ENCODE measurements around the gene TTYH1.

The TTYH1 gene

DNA sequence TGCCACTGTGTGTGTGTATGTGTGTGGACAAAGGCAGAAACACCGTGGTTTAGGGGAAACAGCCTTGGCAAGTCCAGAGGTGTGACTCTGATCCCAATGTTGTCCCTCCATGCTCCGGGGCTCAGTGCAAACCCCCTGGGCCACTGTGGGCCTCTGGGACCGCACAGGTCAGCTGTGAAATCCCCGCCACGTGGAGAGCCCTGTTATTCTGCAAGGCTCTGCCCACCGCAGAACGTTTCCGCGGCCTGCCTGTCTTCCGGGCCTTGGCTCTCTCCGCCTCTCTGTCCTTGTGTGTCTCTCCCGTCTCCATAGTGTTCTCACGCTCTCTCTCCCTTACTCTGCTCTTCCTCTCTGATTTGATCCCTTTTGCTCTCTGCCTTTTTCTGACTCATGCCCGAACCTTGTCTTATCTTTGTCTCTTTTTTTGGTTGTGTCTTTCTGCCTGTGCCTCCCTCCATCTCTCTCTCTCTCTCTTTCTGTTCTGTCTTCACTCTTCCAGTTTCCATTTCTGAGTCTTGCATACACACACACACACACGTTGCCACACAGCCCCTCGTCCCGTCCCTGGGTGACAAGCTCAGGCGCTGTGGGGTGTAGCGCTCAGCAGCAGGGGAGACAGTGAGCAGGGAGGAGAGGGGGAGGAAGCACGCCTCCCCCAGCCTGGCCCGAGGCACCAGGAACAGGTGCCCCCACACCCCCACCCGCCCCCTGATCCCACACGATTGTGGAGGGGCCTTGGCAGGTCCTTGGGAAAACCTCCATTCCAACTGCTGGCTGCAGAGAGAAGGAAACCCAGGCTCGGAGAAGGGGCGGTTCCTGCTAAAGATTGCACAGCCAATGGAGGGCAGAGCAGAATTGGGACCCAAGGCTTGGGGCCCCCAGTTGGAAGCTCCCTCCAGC is 3.0 kb downstream of the TTYH1 start:
- Histone ChIP-seq H3K27ac (replicated peaks) (no peak overlapping the region), H3K27me3 (ENCODE audit: insufficient read depth, poor library complexity, severe bottlenecking) (peaks cover 39% of the 10 kb centered on the region), H3K4me3 (replicated peaks; ENCODE audit: insufficient read depth, low read length) (no peak overlapping the region)
- peak; percentile 46; the same call in 1 of the 2 replicates for TF ChIP-seq POLR2AphosphoS5 (IDR thresholded peaks at IDR 0.05; ENCODE audit: low read depth)
- TF ChIP-seq SPI1 (IDR thresholded peaks at IDR 0.05; ENCODE audit: borderline replicate concordance, low read depth): no peak
- TF ChIP-seq, protein P1, sequence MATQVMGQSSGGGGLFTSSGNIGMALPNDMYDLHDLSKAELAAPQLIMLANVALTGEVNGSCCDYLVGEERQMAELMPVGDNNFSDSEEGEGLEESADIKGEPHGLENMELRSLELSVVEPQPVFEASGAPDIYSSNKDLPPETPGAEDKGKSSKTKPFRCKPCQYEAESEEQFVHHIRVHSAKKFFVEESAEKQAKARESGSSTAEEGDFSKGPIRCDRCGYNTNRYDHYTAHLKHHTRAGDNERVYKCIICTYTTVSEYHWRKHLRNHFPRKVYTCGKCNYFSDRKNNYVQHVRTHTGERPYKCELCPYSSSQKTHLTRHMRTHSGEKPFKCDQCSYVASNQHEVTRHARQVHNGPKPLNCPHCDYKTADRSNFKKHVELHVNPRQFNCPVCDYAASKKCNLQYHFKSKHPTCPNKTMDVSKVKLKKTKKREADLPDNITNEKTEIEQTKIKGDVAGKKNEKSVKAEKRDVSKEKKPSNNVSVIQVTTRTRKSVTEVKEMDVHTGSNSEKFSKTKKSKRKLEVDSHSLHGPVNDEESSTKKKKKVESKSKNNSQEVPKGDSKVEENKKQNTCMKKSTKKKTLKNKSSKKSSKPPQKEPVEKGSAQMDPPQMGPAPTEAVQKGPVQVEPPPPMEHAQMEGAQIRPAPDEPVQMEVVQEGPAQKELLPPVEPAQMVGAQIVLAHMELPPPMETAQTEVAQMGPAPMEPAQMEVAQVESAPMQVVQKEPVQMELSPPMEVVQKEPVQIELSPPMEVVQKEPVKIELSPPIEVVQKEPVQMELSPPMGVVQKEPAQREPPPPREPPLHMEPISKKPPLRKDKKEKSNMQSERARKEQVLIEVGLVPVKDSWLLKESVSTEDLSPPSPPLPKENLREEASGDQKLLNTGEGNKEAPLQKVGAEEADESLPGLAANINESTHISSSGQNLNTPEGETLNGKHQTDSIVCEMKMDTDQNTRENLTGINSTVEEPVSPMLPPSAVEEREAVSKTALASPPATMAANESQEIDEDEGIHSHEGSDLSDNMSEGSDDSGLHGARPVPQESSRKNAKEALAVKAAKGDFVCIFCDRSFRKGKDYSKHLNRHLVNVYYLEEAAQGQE (IDR thresholded peaks at IDR 0.05; ENCODE audit: insufficient replicate concordance, low read depth): no peak
- TF ChIP-seq, protein P2, sequence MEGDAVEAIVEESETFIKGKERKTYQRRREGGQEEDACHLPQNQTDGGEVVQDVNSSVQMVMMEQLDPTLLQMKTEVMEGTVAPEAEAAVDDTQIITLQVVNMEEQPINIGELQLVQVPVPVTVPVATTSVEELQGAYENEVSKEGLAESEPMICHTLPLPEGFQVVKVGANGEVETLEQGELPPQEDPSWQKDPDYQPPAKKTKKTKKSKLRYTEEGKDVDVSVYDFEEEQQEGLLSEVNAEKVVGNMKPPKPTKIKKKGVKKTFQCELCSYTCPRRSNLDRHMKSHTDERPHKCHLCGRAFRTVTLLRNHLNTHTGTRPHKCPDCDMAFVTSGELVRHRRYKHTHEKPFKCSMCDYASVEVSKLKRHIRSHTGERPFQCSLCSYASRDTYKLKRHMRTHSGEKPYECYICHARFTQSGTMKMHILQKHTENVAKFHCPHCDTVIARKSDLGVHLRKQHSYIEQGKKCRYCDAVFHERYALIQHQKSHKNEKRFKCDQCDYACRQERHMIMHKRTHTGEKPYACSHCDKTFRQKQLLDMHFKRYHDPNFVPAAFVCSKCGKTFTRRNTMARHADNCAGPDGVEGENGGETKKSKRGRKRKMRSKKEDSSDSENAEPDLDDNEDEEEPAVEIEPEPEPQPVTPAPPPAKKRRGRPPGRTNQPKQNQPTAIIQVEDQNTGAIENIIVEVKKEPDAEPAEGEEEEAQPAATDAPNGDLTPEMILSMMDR (IDR thresholded peaks at IDR 0.05; ENCODE audit: insufficient read depth, low read length): no peak
- TF ChIP-seq GABPA (IDR thresholded peaks at IDR 0.05; ENCODE audit: low read depth): no peak
- peak; percentile 57 to 74 for DNase-seq (ENCODE audit: low read depth in 1 of 2, low spot score in 1 of 2)

DNA sequence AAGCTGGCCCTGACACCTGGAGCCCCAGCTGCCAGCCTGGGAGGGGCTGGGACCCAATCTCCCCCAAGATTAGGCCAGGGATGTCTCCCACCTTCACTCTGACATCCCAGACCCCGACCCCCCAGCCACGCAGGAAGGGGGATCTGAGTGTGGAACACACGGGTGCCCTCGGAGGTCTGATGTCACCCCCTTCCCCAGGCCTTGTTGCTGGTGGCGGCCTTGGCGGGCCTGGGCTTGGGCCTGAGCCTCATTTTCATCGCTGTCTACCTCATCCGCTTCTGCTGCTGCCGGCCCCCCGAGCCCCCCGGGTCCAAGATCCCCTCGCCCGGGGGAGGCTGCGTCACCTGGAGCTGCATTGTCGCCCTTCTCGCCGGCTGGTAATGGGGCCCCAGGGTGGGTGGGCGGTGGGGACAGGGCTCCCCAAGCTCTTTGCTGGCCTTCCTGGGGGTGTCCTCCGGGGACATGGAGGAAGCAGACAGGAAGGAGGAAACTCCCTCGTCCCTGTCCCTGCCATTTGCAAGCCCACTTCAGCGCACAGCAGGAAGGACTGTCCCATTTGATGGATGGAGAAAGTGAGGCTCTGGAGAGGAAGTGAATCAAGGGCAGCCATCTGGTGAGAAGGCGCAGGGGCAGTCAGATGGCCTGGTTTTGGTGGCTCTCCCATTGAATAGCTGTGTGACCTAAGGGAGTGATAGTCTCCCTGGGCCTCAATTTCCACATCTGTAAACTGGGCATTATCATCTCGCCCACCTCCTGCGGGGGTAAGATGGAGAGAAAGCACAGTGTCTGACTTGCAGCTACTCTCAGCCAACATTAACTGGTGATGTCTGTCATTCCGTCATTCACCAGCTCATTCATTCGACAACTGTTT is 3.9 kb downstream of the TTYH1 start:
- TF ChIP-seq, protein P2 (IDR thresholded peaks at IDR 0.05; ENCODE audit: insufficient read depth, low read length): no peak
- TF ChIP-seq POLR2AphosphoS5 (IDR thresholded peaks at IDR 0.05; ENCODE audit: low read depth): no peak
- TF ChIP-seq, protein P1 (IDR thresholded peaks at IDR 0.05; ENCODE audit: insufficient replicate concordance, low read depth): no peak
- 0 out of 2 replicates have a peak, but pooled peaks have one; percentile 7 for TF ChIP-seq SPI1 (IDR thresholded peaks at IDR 0.05; ENCODE audit: borderline replicate concordance, low read depth)
- TF ChIP-seq GABPA (IDR thresholded peaks at IDR 0.05; ENCODE audit: low read depth): no peak
- peaks cover 42% of the 10 kb centered on the region for H3K27me3 ChIP-seq (ENCODE audit: insufficient read depth, poor library complexity, severe bottlenecking)
- no peak overlapping the region for H3K27ac ChIP-seq (replicated peaks)
- no peak overlapping the region for H3K4me3 ChIP-seq (replicated peaks; ENCODE audit: insufficient read depth, low read length)
- DNase-seq (ENCODE audit: low read depth in 1 of 2, low spot score in 1 of 2): no peak

DNA sequence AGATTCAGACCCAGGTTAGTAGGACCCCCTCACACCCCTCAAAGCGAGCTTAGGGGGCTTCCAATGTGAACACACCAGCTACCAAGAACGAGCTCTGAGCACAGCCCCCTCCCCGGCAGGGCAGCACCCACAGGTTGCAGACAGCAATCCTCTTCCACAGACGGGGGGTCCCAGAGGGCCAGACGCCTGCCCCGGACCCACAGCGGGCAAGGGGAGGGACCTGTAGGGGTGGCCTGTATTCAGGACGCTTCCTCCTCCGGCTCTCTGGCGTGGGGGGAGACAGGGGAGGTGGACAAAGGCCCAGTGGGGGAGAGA is 4.8 kb downstream of the TTYH1 start:
- DNase-seq (ENCODE audit: low read depth in 1 of 2, low spot score in 1 of 2): no peak
- no peak overlapping the region for H3K4me3 ChIP-seq (replicated peaks; ENCODE audit: insufficient read depth, low read length)
- TF ChIP-seq, protein P2 (IDR thresholded peaks at IDR 0.05; ENCODE audit: insufficient read depth, low read length): no peak
- TF ChIP-seq SPI1 (IDR thresholded peaks at IDR 0.05; ENCODE audit: borderline replicate concordance, low read depth) (no peak), GABPA (IDR thresholded peaks at IDR 0.05; ENCODE audit: low read depth) (no peak), POLR2AphosphoS5 (IDR thresholded peaks at IDR 0.05; ENCODE audit: low read depth) (no peak)
- TF ChIP-seq, protein P1 (IDR thresholded peaks at IDR 0.05; ENCODE audit: insufficient replicate concordance, low read depth): no peak
- no peak overlapping the region for H3K27ac ChIP-seq (replicated peaks)
- peaks cover 36% of the 10 kb centered on the region for H3K27me3 ChIP-seq (ENCODE audit: insufficient read depth, poor library complexity, severe bottlenecking)
